ACC112 (cell line): ENCODE results near the gene PLEKHG3.
"Not testable (repeated sequence)": the region's sequence is repeated elsewhere in the genome, so short reads cannot be mapped to it uniquely, and the experiment has no call there.

Experiments used
- H2AFZ ChIP-seq: fragments of 200-600 bp; sonication (generic); one replicate; pipeline ENCODE4 v1.6.0; 2017; ENCODE audit warnings: antibody characterized with exemption, low read length; ENCODE audit not compliant: unreplicated experiment
- H3K27ac ChIP-seq: fragments of 200-600 bp; sonication (generic); 2 replicates; pipeline ENCODE4 v1.5.1; 2014; ENCODE audit warnings: low read depth, mild to moderate bottlenecking, antibody characterized with exemption, low read length, moderate library complexity
- H3K27me3 ChIP-seq: fragments of 200-600 bp; sonication (generic); 2 replicates; pipeline ENCODE4 v1.6.1; 2014; ENCODE audit warnings: mild to moderate bottlenecking, antibody characterized with exemption, low read length, moderate library complexity, mixed read lengths; ENCODE audit not compliant: insufficient read depth
- H3K36me3 ChIP-seq: fragments of 200-600 bp; sonication (generic); 2 replicates; pipeline ENCODE4 v1.6.1; 2016; ENCODE audit warnings: mild to moderate bottlenecking, antibody characterized with exemption, low read length, moderate library complexity, mixed read lengths; ENCODE audit not compliant: insufficient read depth
- H3K4me1 ChIP-seq: fragments of 200-600 bp; sonication (generic); one replicate; pipeline ENCODE4 v1.6.1; 2016; ENCODE audit warnings: low read length, mixed read lengths; ENCODE audit not compliant: insufficient read depth, unreplicated experiment, control insufficient read depth
- H3K4me3 ChIP-seq: fragments of 200-600 bp; sonication (generic); 2 replicates; pipeline ENCODE4 v1.5.1; 2014; ENCODE audit warnings: mild to moderate bottlenecking, low read depth, low read length
- H3K79me2 ChIP-seq: fragments of 200-600 bp; sonication (generic); one replicate; pipeline ENCODE4 v1.6.0; 2016; ENCODE audit warnings: low read length; ENCODE audit not compliant: control insufficient read depth, unreplicated experiment, insufficient read depth

Gene PLEKHG3

GRCh38 chr14:64704143-64704742 lies at the start of gene PLEKHG3:
Gene PLEKHG3 (plus strand): TSS chr14:64704424. CDS start chr14:64727632, 23,208 bp downstream.
- Histone ChIP-seq H3K79me2 (no peaks in the 10 kb centered on the region), H3K4me3 (peak within 1 kb of the TSS; percentile 88), H3K36me3 (no peaks in the 10 kb centered on the region), H3K4me1 (peaks cover 11% of the 10 kb centered on the region), H3K27ac (no peak within 1 kb of the TSS), H2AFZ (peak within 1 kb of the TSS; percentile 85), H3K27me3 (peaks cover 40% of the 10 kb centered on the region)

- peaks cover 15% of the 10 kb centered on the region for H3K4me1 ChIP-seq
- no peak overlapping the region for H2AFZ ChIP-seq
- H3K27ac ChIP-seq: peak overlapping the region; percentile 42
- no peak overlapping the region for H3K4me3 ChIP-seq
- H3K27me3 ChIP-seq: no peaks in the 10 kb centered on the region
- H3K79me2 ChIP-seq: no peaks in the 10 kb centered on the region
- no peaks in the 10 kb centered on the region for H3K36me3 ChIP-seq
Measured at GRCh38 chr14:64654901-64655300, 49.3 kb upstream of the PLEKHG3 start.

- Histone ChIP-seq H3K27ac (no peak overlapping the region), H3K4me1 (peaks cover 15% of the 10 kb centered on the region), H3K79me2 (no peaks in the 10 kb centered on the region), H3K36me3 (no peaks in the 10 kb centered on the region), H2AFZ (no peak overlapping the region), H3K4me3 (no peak overlapping the region), H3K27me3 (peaks cover 8% of the 10 kb centered on the region)
Measured at GRCh38 chr14:64656986-64657385, 47.2 kb upstream of the PLEKHG3 start.

GRCh38 chr14:64658201-64658600 lies 46.0 kb upstream of the PLEKHG3 start:
- H3K4me1 ChIP-seq: peaks cover 15% of the 10 kb centered on the region
- H3K27ac ChIP-seq: no peak overlapping the region
- H3K4me3 ChIP-seq: no peak overlapping the region
- H3K27me3 ChIP-seq: peaks cover 8% of the 10 kb centered on the region
- H3K36me3 ChIP-seq: no peaks in the 10 kb centered on the region
- no peak overlapping the region for H2AFZ ChIP-seq
- no peaks in the 10 kb centered on the region for H3K79me2 ChIP-seq

- peaks cover 13% of the 10 kb centered on the region for H3K4me1 ChIP-seq
- H3K27ac ChIP-seq, H2AFZ ChIP-seq, H3K4me3 ChIP-seq, H3K27me3 ChIP-seq, H3K79me2 ChIP-seq, H3K36me3 ChIP-seq: not testable (repeated sequence)
Measured at GRCh38 chr14:64658700-64659264, 45.4 kb upstream of the PLEKHG3 start.

GRCh38 chr14:64659366-64659765 lies 44.9 kb upstream of the PLEKHG3 start:
- Histone ChIP-seq H3K79me2 (no peaks in the 10 kb centered on the region), H3K27me3 (peaks cover 8% of the 10 kb centered on the region), H3K27ac (no peak overlapping the region), H2AFZ (no peak overlapping the region), H3K4me3 (no peak overlapping the region), H3K36me3 (no peaks in the 10 kb centered on the region), H3K4me1 (peaks cover 8% of the 10 kb centered on the region)

GRCh38 chr14:64663174-64663573 lies 41.0 kb upstream of the PLEKHG3 start:
- Histone ChIP-seq H3K79me2 (no peaks in the 10 kb centered on the region), H2AFZ (no peak overlapping the region), H3K36me3 (no peaks in the 10 kb centered on the region), H3K27ac (no peak overlapping the region), H3K4me3 (no peak overlapping the region), H3K4me1 (no peaks in the 10 kb centered on the region), H3K27me3 (peaks cover 8% of the 10 kb centered on the region)

- H3K4me1 ChIP-seq: no peaks in the 10 kb centered on the region
- H3K79me2 ChIP-seq: no peaks in the 10 kb centered on the region
- no peak overlapping the region for H2AFZ ChIP-seq
- H3K36me3 ChIP-seq: no peaks in the 10 kb centered on the region
- peaks cover 3% of the 10 kb centered on the region; the same call in 1 of the 2 replicates for H3K27me3 ChIP-seq
- no peak overlapping the region for H3K27ac ChIP-seq
- H3K4me3 ChIP-seq: no peak overlapping the region
Measured at GRCh38 chr14:64671591-64671990, 32.6 kb upstream of the PLEKHG3 start.

GRCh38 chr14:64673316-64673715 lies 30.9 kb upstream of the PLEKHG3 start:
- Histone ChIP-seq H2AFZ (no peak overlapping the region), H3K4me3 (no peak overlapping the region), H3K36me3 (no peaks in the 10 kb centered on the region), H3K4me1 (no peaks in the 10 kb centered on the region), H3K27me3 (peaks cover 3% of the 10 kb centered on the region; the same call in 1 of the 2 replicates), H3K27ac (no peak overlapping the region), H3K79me2 (no peaks in the 10 kb centered on the region)

GRCh38 chr14:64673748-64674147 lies 30.5 kb upstream of the PLEKHG3 start:
- Histone ChIP-seq H2AFZ (no peak overlapping the region), H3K79me2 (no peaks in the 10 kb centered on the region), H3K27me3 (peaks cover 3% of the 10 kb centered on the region; the same call in 1 of the 2 replicates), H3K4me3 (no peak overlapping the region), H3K27ac (no peak overlapping the region), H3K36me3 (no peaks in the 10 kb centered on the region), H3K4me1 (no peaks in the 10 kb centered on the region)

- Histone ChIP-seq H3K27ac (no peak overlapping the region), H3K4me1 (no peaks in the 10 kb centered on the region), H3K36me3 (no peaks in the 10 kb centered on the region), H2AFZ (no peak overlapping the region), H3K79me2 (no peaks in the 10 kb centered on the region), H3K27me3 (peaks cover 3% of the 10 kb centered on the region; the same call in 1 of the 2 replicates), H3K4me3 (no peak overlapping the region)
Measured at GRCh38 chr14:64674829-64675228, 29.4 kb upstream of the PLEKHG3 start.
